Stomach (tissue), 4 donors: ENCODE results near the gene PNPLA8.
"Not testable (repeated sequence)": the region's sequence is repeated elsewhere in the genome, so short reads cannot be mapped to it uniquely, and the experiment has no call there.

Source experiments
- EP300 ChIP-seq: sonication (generic); formaldehyde crosslinking; IDR thresholded peaks from one replicate; pipeline ENCODE4 v1.6.1; 2017; ENCODE audit warnings: antibody characterized with exemption
- POLR2A ChIP-seq, 4 donors: fragments of 450-650 bp; IDR thresholded peaks; one replicate each; pipeline ENCODE4 v1.6.1; 2016; ENCODE audit warnings: antibody characterized with exemption in 4 of 4, control low read depth in 2 of 4, mild to moderate bottlenecking in 1 of 4, moderate library complexity in 1 of 4
- POLR2AphosphoS5 ChIP-seq, 3 donors: sonication (generic); formaldehyde crosslinking; IDR thresholded peaks; one replicate each; pipeline ENCODE4 v1.6.1; 2016; ENCODE audit warnings: antibody characterized with exemption in 3 of 3
- TF ChIP-seq, protein P1 (sequence below), 7 experiments: fragments of 450-650 bp in 4 of 7; fragments of 200-600 bp in 3 of 7; sonication (generic) in 3 of 7; IDR thresholded peaks; one replicate each; pipeline ENCODE4 v1.5.1; 2016 to 2019; ENCODE audit warnings: antibody characterized with exemption in 7 of 7, control low read depth in 2 of 7, mild to moderate bottlenecking in 1 of 7

DNA sequence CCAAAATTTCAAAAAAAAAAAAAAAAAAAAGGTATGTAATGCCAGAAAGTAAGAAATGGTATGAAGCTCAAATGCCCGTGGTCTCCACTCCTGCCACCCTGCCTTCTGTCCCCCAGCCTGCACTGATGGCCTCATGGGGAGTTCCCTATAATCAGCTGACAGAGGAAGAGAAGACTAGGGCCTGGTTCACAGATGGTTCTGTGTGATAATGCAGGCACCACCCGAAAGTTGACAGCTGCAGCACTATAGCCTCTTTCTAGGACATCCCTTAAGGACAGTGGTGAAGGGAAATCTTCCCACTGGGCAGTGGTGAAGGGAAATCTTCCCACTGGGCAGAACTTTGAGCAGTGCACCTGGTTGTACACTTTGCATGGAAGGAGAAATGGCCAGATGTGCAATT lies 12.3 kb upstream of the PNPLA8 start:
- TF ChIP-seq POLR2A (IDR thresholded peaks at IDR 0.05); EP300; POLR2AphosphoS5 (IDR thresholded peaks at IDR 0.05): not testable (repeated sequence)
- TF ChIP-seq, protein P1, sequence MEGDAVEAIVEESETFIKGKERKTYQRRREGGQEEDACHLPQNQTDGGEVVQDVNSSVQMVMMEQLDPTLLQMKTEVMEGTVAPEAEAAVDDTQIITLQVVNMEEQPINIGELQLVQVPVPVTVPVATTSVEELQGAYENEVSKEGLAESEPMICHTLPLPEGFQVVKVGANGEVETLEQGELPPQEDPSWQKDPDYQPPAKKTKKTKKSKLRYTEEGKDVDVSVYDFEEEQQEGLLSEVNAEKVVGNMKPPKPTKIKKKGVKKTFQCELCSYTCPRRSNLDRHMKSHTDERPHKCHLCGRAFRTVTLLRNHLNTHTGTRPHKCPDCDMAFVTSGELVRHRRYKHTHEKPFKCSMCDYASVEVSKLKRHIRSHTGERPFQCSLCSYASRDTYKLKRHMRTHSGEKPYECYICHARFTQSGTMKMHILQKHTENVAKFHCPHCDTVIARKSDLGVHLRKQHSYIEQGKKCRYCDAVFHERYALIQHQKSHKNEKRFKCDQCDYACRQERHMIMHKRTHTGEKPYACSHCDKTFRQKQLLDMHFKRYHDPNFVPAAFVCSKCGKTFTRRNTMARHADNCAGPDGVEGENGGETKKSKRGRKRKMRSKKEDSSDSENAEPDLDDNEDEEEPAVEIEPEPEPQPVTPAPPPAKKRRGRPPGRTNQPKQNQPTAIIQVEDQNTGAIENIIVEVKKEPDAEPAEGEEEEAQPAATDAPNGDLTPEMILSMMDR (IDR thresholded peaks at IDR 0.05): not testable (repeated sequence)
